Measurements from ENCODE around the gene ARHGDIG. TPM values are rescaled to one million over a fixed set of nuclear protein-coding genes. Genes with fewer than 3 reads are reported as not detected.

Gene ARHGDIG
- total and polyA plus RNA-seq, 2 of the 4 experiments (the other 2 are of a cell fraction): 0.24 to 0.36 TPM

- Histone ChIP-seq H2BK5ac (ENCODE audit: low read depth, low read length, poor library complexity, severe bottlenecking) (no peak overlapping the region), H3K56ac (ENCODE audit: extremely low read depth, insufficient read depth, low read length) (no peak overlapping the region), H3K4me3 (ENCODE audit: insufficient read depth, low read depth, low read length) (no peak overlapping the region), H3K36me3 (ENCODE audit: control insufficient read depth, insufficient read depth, low read length) (peaks cover 23% of the 10 kb centered on the region), H3K27ac (ENCODE audit: insufficient read depth, low read length) (no peak overlapping the region), H2AK5ac (ENCODE audit: low read depth, low read length) (no peak overlapping the region), H3K23ac (ENCODE audit: low read depth, low read length) (no peak overlapping the region), H2BK15ac (ENCODE audit: low read depth, low read length) (no peak overlapping the region), H3K4me1 (ENCODE audit: control insufficient read depth, insufficient read depth, low read length) (no peaks in the 10 kb centered on the region), H2AK9ac (replicated peaks; ENCODE audit: low read depth, low read length, poor library complexity) (no peak overlapping the region), H3K14ac (replicated peaks; ENCODE audit: low read depth, low read length) (no peak overlapping the region), H3K9me1 (ENCODE audit: insufficient read depth, low read length) (peaks cover 3% of the 10 kb centered on the region), H4K91ac (ENCODE audit: insufficient read depth, low read depth, low read length) (no peak overlapping the region), H3K18ac (ENCODE audit: low read depth, low read length) (no peak overlapping the region), H3K9ac (ENCODE audit: low read depth, low read length) (no peak overlapping the region), H3K4ac (ENCODE audit: low read depth, low read length) (no peak overlapping the region), H2AFZ (replicated peaks; ENCODE audit: low read length, poor library complexity) (no peak overlapping the region), H3K4me2 (ENCODE audit: low read depth, low read length) (no peak overlapping the region), H4K20me1 (ENCODE audit: insufficient read depth, low read length) (no peaks in the 10 kb centered on the region), H3K79me1 (ENCODE audit: low read depth in 1 of 2, low read length in 2 of 2) (no peaks in the 10 kb centered on the region), H4K8ac (ENCODE audit: low read depth in 2 of 2, low read length in 2 of 2) (no peak overlapping the region), H3K27me3 (ENCODE audit: control insufficient read depth, insufficient read depth, low read length) (no peaks in the 10 kb centered on the region; the same call in 1 of the 2 replicates), H4K5ac (ENCODE audit: low read depth, low read length) (no peak overlapping the region), H2BK120ac (ENCODE audit: low read depth, low read length) (no peak overlapping the region), H2BK20ac (ENCODE audit: low read depth, low read length) (no peak overlapping the region), H3K9me3 (ENCODE audit: control insufficient read depth, insufficient read depth, low read length) (no peaks in the 10 kb centered on the region)
- WGBS, 2 experiments (ENCODE audit: extremely low coverage in 2 of 2, insufficient read length in 1 of 2): 75% methylated on average over 21 of the region's 25 CpGs; no CpG with 5 or more reads in 1 of the 2 experiments
- dilution Hi-C loops (cut with HindIII; ENCODE audit: low sequenced_read_pairs, unreplicated experiment) (no loop called here), in situ Hi-C loops (cut with MboI; ENCODE audit: low sequenced_read_pairs) (no loop called here), intact Hi-C loops (cut with micrococcal nuclease) (no loop called here)
- POLR2A ChIA-PET (ENCODE audit: unreplicated experiment): no interaction called here
- DNase-seq (no peak), ATAC-seq (ENCODE audit: low read depth) (no peak)
- TF ChIP-seq CTCF (conservative IDR thresholded peaks at IDR 0.05; ENCODE audit: low read depth, low read length) (no peak), SMC3 (IDR thresholded peaks at IDR 0.05; ENCODE audit: low read depth, low read length) (no peak), CHD1 (IDR thresholded peaks at IDR 0.05; ENCODE audit: low read depth, low read length) (no peak), MAZ (IDR thresholded peaks at IDR 0.05; ENCODE audit: borderline replicate concordance, low read depth, low read length) (no peak), RFX5 (IDR thresholded peaks at IDR 0.05; ENCODE audit: low read depth, low read length) (no peak), NFE2L2 (IDR thresholded peaks at IDR 0.05; ENCODE audit: low read depth, low read length) (no peak), RAD21 (IDR thresholded peaks at IDR 0.05; ENCODE audit: low read length) (no peak), POLR2A (IDR thresholded peaks at IDR 0.05; ENCODE audit: low read depth, low read length) (no peak), MXI1 (IDR thresholded peaks at IDR 0.05; ENCODE audit: borderline replicate concordance, low read depth, low read length) (no peak), USF2 (IDR thresholded peaks at IDR 0.05; ENCODE audit: low read depth, low read length) (no peak), FOS (IDR thresholded peaks at IDR 0.05; ENCODE audit: low read depth, low read length) (no peak), RCOR1 (IDR thresholded peaks at IDR 0.05; ENCODE audit: insufficient replicate concordance, low read length) (no peak), MAFK (IDR thresholded peaks at IDR 0.05; ENCODE audit: low read depth, low read length) (no peak), CEBPB (IDR thresholded peaks at IDR 0.05; ENCODE audit: low read depth, low read length) (no peak)
- CTCF ChIA-PET: no interaction called here
- no TSS peak for BruUV-seq (replicated peaks)
Observed at GRCh38 chr16:266258-267164, 13.9 kb upstream of the ARHGDIG start.
